H9 (cell line): ENCODE data around the gene ST6GALNAC3. TPM values are rescaled to one million over a fixed set of nuclear protein-coding genes. Genes with fewer than 3 reads are reported as not detected.

Source experiments
- DNase-seq: peaks from one replicate; pipeline ENCODE4 v3.0.0-alpha.2; 2017
- H2AFZ ChIP-seq: one replicate; pipeline ENCODE4 v1.6.1; 2013; ENCODE audit warnings: mild to moderate bottlenecking, low read length, control low read depth, moderate library complexity
- H2AK5ac ChIP-seq: 2 replicates; pipeline ENCODE4 v1.6.1; 2013; ENCODE audit warnings: low read length, control low read depth, mixed read lengths; ENCODE audit not compliant: insufficient read length
- H2BK120ac ChIP-seq: one replicate; pipeline ENCODE4 v1.6.1; 2013; ENCODE audit warnings: low read depth, mild to moderate bottlenecking, low read length, control low read depth, inconsistent platforms; ENCODE audit not compliant: poor library complexity, severe bottlenecking
- H2BK12ac ChIP-seq: 2 replicates; pipeline ENCODE4 v1.6.1; 2013; ENCODE audit warnings: low read length, control low read depth, mixed read lengths, low read depth; ENCODE audit not compliant: insufficient read length
- H2BK15ac ChIP-seq: 2 replicates; pipeline ENCODE4 v1.6.1; 2013; ENCODE audit warnings: low read depth, low read length, control low read depth
- H2BK20ac ChIP-seq: one replicate; pipeline ENCODE4 v1.6.1; 2013; ENCODE audit warnings: low read depth, mild to moderate bottlenecking, low read length, control low read depth, inconsistent platforms; ENCODE audit not compliant: poor library complexity, severe bottlenecking
- H2BK5ac ChIP-seq: 2 replicates; pipeline ENCODE4 v1.6.1; 2013; ENCODE audit warnings: low read length, control low read depth, mixed read lengths; ENCODE audit not compliant: insufficient read length
- H3K14ac ChIP-seq: 2 replicates; pipeline ENCODE4 v1.6.1; 2013; ENCODE audit warnings: low read length, control low read depth; ENCODE audit not compliant: insufficient read depth
- H3K18ac ChIP-seq: 2 replicates; pipeline ENCODE4 v1.6.1; 2013; ENCODE audit warnings: low read depth, mild to moderate bottlenecking, mixed read lengths, low read length, control low read depth; ENCODE audit not compliant: insufficient read length
- H3K23ac ChIP-seq: 2 replicates; pipeline ENCODE4 v1.6.1; 2013; ENCODE audit warnings: low read length, control low read depth, mixed read lengths, low read depth; ENCODE audit not compliant: insufficient read length
- H3K23me2 ChIP-seq: 2 replicates; pipeline ENCODE4 v1.6.1; 2013; ENCODE audit warnings: low read depth, mild to moderate bottlenecking, mixed read lengths, low read length, control low read depth; ENCODE audit not compliant: insufficient read length, poor library complexity, severe bottlenecking
- H3K27ac ChIP-seq: 2 replicates; pipeline ENCODE4 v1.5.1; 2013; ENCODE audit warnings: low read length, control low read depth, mixed read lengths, low read depth; ENCODE audit not compliant: insufficient read length
- H3K27me3 ChIP-seq: 2 replicates; pipeline ENCODE4 v1.6.1; 2013; ENCODE audit warnings: low read length, control low read depth, inconsistent platforms; ENCODE audit not compliant: insufficient read depth
- H3K4ac ChIP-seq: 2 replicates; pipeline ENCODE4 v1.6.1; 2013; ENCODE audit warnings: low read depth, mild to moderate bottlenecking, control low read depth, inconsistent platforms, low read length, moderate library complexity
- H3K4me1 ChIP-seq: 2 replicates; pipeline ENCODE4 v1.6.1; 2013; ENCODE audit warnings: low read length, control low read depth, inconsistent platforms; ENCODE audit not compliant: insufficient read depth
- H3K4me2 ChIP-seq: 2 replicates; pipeline ENCODE4 v1.6.1; 2013; ENCODE audit warnings: low read length, control low read depth, mixed read lengths; ENCODE audit not compliant: insufficient read length, insufficient read depth
- H3K56ac ChIP-seq: 2 replicates; pipeline ENCODE4 v1.6.1; 2013; ENCODE audit warnings: low read depth, mild to moderate bottlenecking, mixed read lengths, low read length, control low read depth; ENCODE audit not compliant: insufficient read length
- H3K79me1 ChIP-seq: 2 replicates; pipeline ENCODE4 v1.6.1; 2013; ENCODE audit warnings: low read depth, mild to moderate bottlenecking, moderate library complexity, low read length, control low read depth, inconsistent platforms; ENCODE audit not compliant: insufficient read depth, poor library complexity, severe bottlenecking
- H3K79me2 ChIP-seq: 2 replicates; pipeline ENCODE4 v1.6.1; 2013; ENCODE audit warnings: low read length, control low read depth, inconsistent platforms; ENCODE audit not compliant: insufficient read depth
- H3K9ac ChIP-seq: 2 replicates; pipeline ENCODE4 v1.6.1; 2013; ENCODE audit warnings: low read length, control low read depth, mixed read lengths; ENCODE audit not compliant: insufficient read length; ENCODE audit errors: extremely low read depth
- H3K9me3 ChIP-seq: one replicate; pipeline ENCODE4 v1.6.1; 2013; ENCODE audit warnings: low read depth, low read length, inconsistent platforms; ENCODE audit not compliant: control insufficient read depth
- H3T11ph ChIP-seq: one replicate; pipeline ENCODE4 v1.6.1; 2013; ENCODE audit warnings: mild to moderate bottlenecking, low read length, control low read depth, inconsistent platforms
- H4K20me1 ChIP-seq: one replicate; pipeline ENCODE4 v1.6.1; 2013; ENCODE audit not compliant: control insufficient read depth, insufficient read length, insufficient read depth
- H4K5ac ChIP-seq: 2 replicates; pipeline ENCODE4 v1.6.1; 2013; ENCODE audit warnings: low read depth, mild to moderate bottlenecking, mixed read lengths, low read length, control low read depth; ENCODE audit not compliant: insufficient read length
- H4K8ac ChIP-seq: replicated peaks from 2 replicates; pipeline ENCODE4 v1.6.1; 2013; ENCODE audit warnings: low read length, control low read depth, mixed read lengths, low read depth; ENCODE audit not compliant: insufficient read length
- H4K91ac ChIP-seq: 2 replicates; pipeline ENCODE4 v1.6.1; 2013; ENCODE audit warnings: low read depth, mild to moderate bottlenecking, moderate library complexity, mixed read lengths, low read length, control low read depth; ENCODE audit not compliant: insufficient read length
- H3K27ac Mint-ChIP-seq, 3 experiments: 2 replicates in 2 of 3; 3 replicates in 1 of 3; pipeline ENCODE4 v1.8.0; 2020 to 2021; ENCODE audit warnings: mixed read lengths in 3 of 3, mild to moderate bottlenecking in 1 of 3, moderate library complexity in 1 of 3
- H3K27me3 Mint-ChIP-seq: 2 replicates; pipeline ENCODE4 v1.8.0; 2021; ENCODE audit warnings: low read depth, mild to moderate bottlenecking, moderate library complexity, mixed read lengths
- H3K36me3 Mint-ChIP-seq, 3 experiments: 2 replicates in 2 of 3; 3 replicates in 1 of 3; pipeline ENCODE4 v1.8.0; 2020 to 2021; ENCODE audit warnings: low read depth in 3 of 3, mixed read lengths in 3 of 3; ENCODE audit not compliant: insufficient read depth in 1 of 3
- H3K4me1 Mint-ChIP-seq, 2 experiments: 2 replicates each; pipeline ENCODE4 v1.8.0; 2020; ENCODE audit warnings: mixed read lengths in 2 of 2
- H3K4me3 Mint-ChIP-seq, 2 experiments: 2 replicates in 1 of 2; 3 replicates in 1 of 2; pipeline ENCODE4 v1.8.0; 2020 to 2021; ENCODE audit warnings: mild to moderate bottlenecking in 2 of 2, mixed read lengths in 2 of 2, moderate library complexity in 1 of 2
- H3K9me3 Mint-ChIP-seq, 2 experiments: 2 replicates in 1 of 2; 3 replicates in 1 of 2; pipeline ENCODE4 v1.8.0; 2020; ENCODE audit warnings: mild to moderate bottlenecking in 2 of 2, mixed read lengths in 2 of 2, moderate library complexity in 1 of 2
- WGBS: extraction: QIAGEN DNeasy Blood & Tissue Kit; methylation state at CpG from one replicate; pipeline ENCODE4 v1.1.7; 2013; ENCODE audit warnings: missing lambda C conversion rate, low lambda C conversion rate, mixed read lengths; ENCODE audit not compliant: insufficient read length; ENCODE audit errors: extremely low coverage; 5-methylcytosine and 5-hydroxymethylcytosine counted together
- total RNA-seq: library from RNA; stranded (reverse); gene quantifications from 2 replicates; pipeline ENCODE4 v1.2.1, GENCODE V29; 2021
- TF ChIP-seq, protein P1 (sequence below): fragments of 200-600 bp; sonication (generic); conservative IDR thresholded peaks from 3 replicates; pipeline ENCODE4 v1.8.0; 2021; ENCODE audit warnings: antibody characterized with exemption, mild to moderate bottlenecking

Gene ST6GALNAC3
- total RNA-seq, 1 experiment from 2014 or later, result 11.2 TPM

DNA sequence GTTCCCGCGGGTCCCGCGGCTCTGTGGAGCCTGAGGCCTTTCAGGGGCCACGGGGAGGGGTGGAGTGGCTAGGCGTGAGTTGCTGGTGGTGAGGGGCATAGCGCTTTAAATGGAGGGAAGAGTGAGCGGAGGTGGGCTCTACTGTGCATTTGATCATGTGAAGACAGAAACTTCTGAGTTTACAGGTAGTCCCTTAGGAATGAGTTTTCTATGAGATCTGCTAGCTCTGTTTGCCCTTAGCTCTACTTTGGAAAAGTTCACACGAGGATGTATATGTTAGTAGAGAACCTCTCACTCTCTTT, 593 bp downstream of the ST6GALNAC3 start:
- Mint-ChIP-seq H3K4me3 (peak overlapping the region; percentile 78 to 93), H3K36me3 (no peaks in the 10 kb centered on the region; a peak in 1 of 7 replicates), H3K4me1 (peaks cover 30 to 40% of the 10 kb centered on the region in 2 experiments), H3K27me3 (peaks cover 23% of the 10 kb centered on the region), H3K27ac (peak overlapping the region in 2 of 3 experiments; percentile 46 to 74; a peak in 2 of 7 replicates), H3K9me3 (no peaks in the 10 kb centered on the region; a peak in 1 of 5 replicates)
- no peak overlapping the region for H2BK120ac ChIP-seq
- H3T11ph ChIP-seq, result no peak overlapping the region
- H3K9ac ChIP-seq, result peak overlapping the region; percentile 68
- no peak overlapping the region for H3K23ac ChIP-seq
- DNase-seq, result no peak
- H3K27me3 ChIP-seq, result no peaks in the 10 kb centered on the region
- no peak overlapping the region for H3K18ac ChIP-seq
- H2AFZ ChIP-seq, result no peak overlapping the region
- H3K4me1 ChIP-seq, result 0 out of 2 replicates have a peak, but pooled peaks cover 3% of the 10 kb centered on the region
- no peaks in the 10 kb centered on the region for H4K20me1 ChIP-seq
- no peak overlapping the region for H4K91ac ChIP-seq
- H2BK12ac ChIP-seq, result no peak overlapping the region
- peak overlapping the region; percentile 90 for H3K4me2 ChIP-seq
- H3K4ac ChIP-seq, result no peak overlapping the region
- H2BK20ac ChIP-seq, result no peak overlapping the region
- H3K27ac ChIP-seq, result no peak overlapping the region
- no peak overlapping the region for H3K56ac ChIP-seq
- no peaks in the 10 kb centered on the region for H3K9me3 ChIP-seq
- H3K23me2 ChIP-seq, result peaks cover 7% of the 10 kb centered on the region
- no peaks in the 10 kb centered on the region; the same call in 1 of the 2 replicates for H3K79me2 ChIP-seq
- H4K8ac ChIP-seq, result no peak overlapping the region
- no peak overlapping the region for H2BK15ac ChIP-seq
- WGBS, result no CpG with 5 or more reads among the region's 9 CpGs
- TF ChIP-seq, protein P1, sequence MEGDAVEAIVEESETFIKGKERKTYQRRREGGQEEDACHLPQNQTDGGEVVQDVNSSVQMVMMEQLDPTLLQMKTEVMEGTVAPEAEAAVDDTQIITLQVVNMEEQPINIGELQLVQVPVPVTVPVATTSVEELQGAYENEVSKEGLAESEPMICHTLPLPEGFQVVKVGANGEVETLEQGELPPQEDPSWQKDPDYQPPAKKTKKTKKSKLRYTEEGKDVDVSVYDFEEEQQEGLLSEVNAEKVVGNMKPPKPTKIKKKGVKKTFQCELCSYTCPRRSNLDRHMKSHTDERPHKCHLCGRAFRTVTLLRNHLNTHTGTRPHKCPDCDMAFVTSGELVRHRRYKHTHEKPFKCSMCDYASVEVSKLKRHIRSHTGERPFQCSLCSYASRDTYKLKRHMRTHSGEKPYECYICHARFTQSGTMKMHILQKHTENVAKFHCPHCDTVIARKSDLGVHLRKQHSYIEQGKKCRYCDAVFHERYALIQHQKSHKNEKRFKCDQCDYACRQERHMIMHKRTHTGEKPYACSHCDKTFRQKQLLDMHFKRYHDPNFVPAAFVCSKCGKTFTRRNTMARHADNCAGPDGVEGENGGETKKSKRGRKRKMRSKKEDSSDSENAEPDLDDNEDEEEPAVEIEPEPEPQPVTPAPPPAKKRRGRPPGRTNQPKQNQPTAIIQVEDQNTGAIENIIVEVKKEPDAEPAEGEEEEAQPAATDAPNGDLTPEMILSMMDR, result no peak
- H2AK5ac ChIP-seq, result no peak overlapping the region
- no peak overlapping the region for H2BK5ac ChIP-seq
- no peak overlapping the region for H4K5ac ChIP-seq
- peak overlapping the region; percentile 84 for H3K14ac ChIP-seq
- H3K79me1 ChIP-seq, result peaks cover 3% of the 10 kb centered on the region
